DMS53 (cell line): ENCODE measurements around the gene CLDN15.
"Not testable (repeated sequence)": the region's sequence is repeated elsewhere in the genome, so short reads cannot be mapped to it uniquely, and the experiment has no call there.

Experiments used
- DNase-seq: peaks from one replicate; lab custom pipeline; 2025; lab: John Stamatoyannopoulos, UW

CLDN15 gene

GRCh38 chr7:101199522-101199921, 38.1 kb downstream of the CLDN15 start:
- not testable (repeated sequence) for DNase-seq

DNA sequence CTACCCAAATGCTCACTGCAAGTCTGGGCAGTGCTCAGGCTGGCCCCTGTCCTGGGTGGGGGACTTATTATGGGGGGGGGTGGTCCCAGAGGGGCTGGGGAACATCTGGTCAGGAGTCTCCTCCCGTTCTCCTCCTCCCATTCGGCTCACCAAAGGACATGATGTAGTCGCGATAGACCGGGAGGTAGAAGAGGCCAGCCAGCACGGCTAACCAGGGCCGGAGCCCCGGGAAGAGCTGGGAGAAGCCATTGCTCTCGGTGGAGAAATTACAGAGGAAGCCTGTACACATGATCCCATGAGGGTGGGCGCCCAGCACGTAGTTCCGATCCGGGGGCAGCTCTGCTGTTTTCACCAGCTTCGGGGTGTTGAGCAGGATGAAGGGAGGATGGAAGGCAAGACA, 39.1 kb downstream of the CLDN15 start:
- DNase-seq = no peak

DNA sequence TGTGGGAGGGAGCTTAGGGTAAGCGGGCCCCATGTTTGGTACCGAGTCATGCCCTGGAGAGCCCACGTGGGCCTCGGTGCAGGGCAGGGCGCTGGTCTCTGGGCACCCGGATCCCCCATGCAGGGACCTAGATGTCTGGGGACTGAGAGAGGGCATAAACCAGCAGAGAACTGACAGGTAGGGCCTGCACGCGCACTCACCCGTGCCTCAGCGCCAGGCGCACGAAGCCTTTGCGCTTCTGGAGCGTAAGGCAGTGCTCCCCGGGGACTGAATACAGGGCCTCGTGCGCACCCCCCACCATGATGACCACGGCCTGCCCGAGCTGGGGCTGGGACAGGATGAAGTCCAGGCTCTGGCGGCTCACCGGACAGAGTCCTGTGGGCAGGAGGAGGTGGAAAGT, 39.6 kb downstream of the CLDN15 start:
- DNase-seq = no peak

DNA sequence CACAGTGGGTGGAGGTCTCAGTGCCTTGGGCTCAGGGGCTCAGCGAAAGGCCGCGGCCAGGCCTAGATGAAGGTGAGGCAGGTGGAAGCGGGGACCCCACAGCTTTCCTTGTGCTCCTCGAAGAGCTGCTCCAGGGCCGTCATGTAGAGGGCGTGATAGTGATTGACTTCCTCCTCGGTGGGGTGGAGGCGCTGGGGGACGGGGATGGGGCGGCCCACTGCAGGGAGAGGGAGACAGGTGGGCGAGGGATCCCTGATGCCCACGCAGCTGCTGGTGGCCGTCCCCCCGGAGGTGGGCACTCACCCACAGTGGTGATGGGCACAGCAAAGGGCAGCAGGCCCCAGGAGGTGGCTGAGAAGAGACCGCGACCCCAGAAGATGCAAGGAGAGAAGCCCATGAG, 41.7 kb downstream of the CLDN15 start:
- DNase-seq = no peak

GRCh38 chr7:101189109-101189508, 48.5 kb downstream of the CLDN15 start:
- DNase-seq = no peak

DNA sequence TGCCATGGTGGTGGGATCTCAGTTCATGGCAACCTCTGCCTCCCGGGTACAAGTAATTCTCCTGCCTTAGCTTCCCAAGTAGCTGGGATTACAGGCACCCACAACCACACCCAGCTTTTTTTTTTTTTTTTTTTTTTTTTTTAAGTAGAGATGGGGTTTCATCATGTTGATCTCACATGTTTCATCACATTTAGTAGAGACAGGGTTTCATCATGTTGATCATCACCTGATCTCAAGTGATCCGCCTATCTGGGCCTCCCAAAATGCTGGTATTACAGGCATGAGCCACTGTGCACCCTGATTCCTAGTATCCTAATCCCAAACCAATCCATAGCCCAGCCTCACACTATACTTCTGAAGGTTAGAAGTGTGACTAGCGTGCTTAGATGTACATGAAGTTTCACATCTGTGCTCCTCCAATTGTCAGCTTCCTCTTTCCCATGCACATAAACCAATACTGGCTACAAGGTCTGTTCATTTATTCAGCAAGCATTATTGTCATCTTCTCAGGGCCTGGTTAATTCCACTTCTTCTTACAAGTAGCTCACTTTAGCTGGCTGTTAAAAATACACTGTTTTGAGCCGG, 50.7 kb downstream of the CLDN15 start:
- DNase-seq = no peak

DNA sequence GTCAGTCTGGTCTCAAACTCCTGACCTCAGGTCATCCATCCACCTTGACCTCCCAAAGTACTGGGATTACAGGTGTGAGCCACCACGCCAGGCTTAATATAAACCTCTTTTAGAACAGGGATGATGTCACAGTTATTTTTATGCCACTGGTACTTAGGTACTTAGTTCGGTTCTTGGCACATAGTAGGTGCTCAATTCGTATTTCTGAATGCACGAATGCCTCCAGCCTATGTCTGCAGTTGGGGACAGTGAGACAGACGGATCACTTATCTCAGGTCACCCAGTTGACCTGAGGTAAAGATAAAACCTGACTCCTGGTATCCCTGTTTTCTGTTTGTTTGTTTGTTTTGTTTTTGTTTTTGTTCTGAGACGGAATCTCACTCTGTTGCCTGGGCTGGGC, 51.4 kb downstream of the CLDN15 start:
- DNase-seq = no peak

GRCh38 chr7:101185258-101185839, 52.3 kb downstream of the CLDN15 start:
- DNase-seq = no peak
